Upper lobe of left lung (tissue), 4 donors: ENCODE data around the gene MED12.

Experiments used
- CTCF ChIP-seq, 6 experiments: fragments of 450-650 bp in 4 of 6; fragments of 200-600 bp in 2 of 6; sonication (generic) in 2 of 6; IDR thresholded peaks; one replicate each; pipeline ENCODE4 v1.5.1; 2016 to 2019; ENCODE audit warnings: antibody characterized with exemption in 6 of 6
- POLR2A ChIP-seq, 4 donors: fragments of 450-650 bp; IDR thresholded peaks; one replicate each; pipeline ENCODE4 v1.5.1; 2016 to 2017; ENCODE audit warnings: antibody characterized with exemption in 4 of 4, mild to moderate bottlenecking in 2 of 4

- TF ChIP-seq CTCF (IDR thresholded peaks at IDR 0.05) (no peak), POLR2A (IDR thresholded peaks at IDR 0.05) (no peak)
These were observed 664 bp downstream of the MED12 start for GRCh38 chrX:71118985-71119535.
